T-helper 2 cell treated with Interferon-gamma antibody and Interleukin-4, amounts not matched to agents 5 μg/mL and 100 μg/mL, for 36 hours (primary cell): ENCODE measurements around the gene HES2.
"Not testable (repeated sequence)": the region's sequence is repeated elsewhere in the genome, so short reads cannot be mapped to it uniquely, and the experiment has no call there.

Source experiments
- DNase-seq: peaks from one replicate; pipeline ENCODE4 v3.0.0; 2021; ENCODE audit warnings: low spot score
- H3K27ac Mint-ChIP-seq: one replicate; pipeline ENCODE4 v1.8.0; 2021; ENCODE audit warnings: mild to moderate bottlenecking, mixed read lengths
- H3K27me3 Mint-ChIP-seq: one replicate; pipeline ENCODE4 v1.8.0; 2021; ENCODE audit warnings: low read depth, mixed read lengths
- H3K36me3 Mint-ChIP-seq: one replicate; pipeline ENCODE4 v1.8.0; 2021; ENCODE audit warnings: low read depth, mixed read lengths
- H3K4me1 Mint-ChIP-seq: one replicate; pipeline ENCODE4 v1.8.0; 2021; ENCODE audit warnings: low read depth, mixed read lengths
- H3K4me3 Mint-ChIP-seq: one replicate; pipeline ENCODE4 v1.8.0; 2022; ENCODE audit warnings: mild to moderate bottlenecking, moderate library complexity, mixed read lengths
- H3K9me3 Mint-ChIP-seq: one replicate; pipeline ENCODE4 v1.8.0; 2021; ENCODE audit warnings: mixed read lengths

Gene HES2

DNA sequence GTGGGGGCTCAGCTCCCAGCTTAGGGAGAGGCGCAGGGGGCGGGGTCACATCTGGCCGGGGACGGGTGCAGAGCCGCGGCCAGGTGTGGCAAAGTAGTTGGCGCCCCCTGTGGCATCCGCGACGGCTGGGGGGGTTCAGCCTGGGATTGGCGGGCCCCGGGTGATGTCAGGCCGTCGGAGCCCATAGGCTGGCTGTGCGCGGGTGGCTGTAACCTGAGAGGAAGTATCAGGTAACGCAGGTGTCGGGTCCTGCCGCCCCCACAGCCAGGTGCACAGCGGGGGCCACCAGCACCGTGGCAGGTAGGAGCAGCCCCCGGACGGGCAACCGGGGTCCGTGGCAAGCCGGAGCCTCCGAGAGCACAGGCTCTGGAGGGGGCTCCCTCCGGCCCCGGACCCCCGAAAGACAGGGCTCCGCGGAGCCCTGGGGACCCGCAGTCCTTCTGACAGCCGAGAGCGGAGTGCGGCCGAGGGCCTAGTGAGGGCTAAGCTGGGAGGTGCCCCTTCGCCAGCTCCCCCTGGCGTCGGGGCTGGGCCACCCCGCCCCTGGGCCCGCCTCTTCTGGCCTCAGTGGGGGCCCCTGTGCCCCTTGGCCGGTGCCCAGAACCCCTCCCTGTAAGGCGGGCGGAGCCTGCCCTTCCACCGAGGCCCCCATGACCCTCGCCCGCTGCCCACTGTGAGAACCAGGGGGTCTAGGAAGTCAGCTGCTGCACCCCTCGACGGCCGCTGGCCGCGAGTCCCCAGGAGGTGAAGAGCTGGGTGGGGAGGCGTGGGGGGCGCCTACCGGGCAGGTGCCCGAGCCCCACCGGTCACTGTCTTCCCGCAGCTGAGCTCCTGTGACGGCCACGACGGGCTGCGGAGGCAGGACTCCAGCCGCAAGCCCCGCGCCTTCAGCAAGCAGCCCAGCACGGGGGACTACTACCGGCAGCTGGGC, 28.4 kb upstream of the HES2 start:
- no peak overlapping the region for H3K27ac Mint-ChIP-seq
- H3K4me3 Mint-ChIP-seq = no peak overlapping the region
- H3K4me1 Mint-ChIP-seq = peaks cover 5% of the 10 kb centered on the region
- no peaks in the 10 kb centered on the region for H3K9me3 Mint-ChIP-seq
- no peak for DNase-seq
- peaks cover 56% of the 10 kb centered on the region for H3K27me3 Mint-ChIP-seq
- no peaks in the 10 kb centered on the region for H3K36me3 Mint-ChIP-seq

- Mint-ChIP-seq H3K27me3 (peaks cover 49% of the 10 kb centered on the region), H3K9me3 (no peaks in the 10 kb centered on the region), H3K4me3 (no peak overlapping the region)
Measured at GRCh38 chr1:6447016-6447817, 27.5 kb upstream of the HES2 start.

GRCh38 chr1:6446665-6447015, 26.9 kb upstream of the HES2 start:
- H3K4me3 Mint-ChIP-seq = no peak overlapping the region
- DNase-seq = no peak
- H3K27ac Mint-ChIP-seq = no peak overlapping the region
- H3K4me1 Mint-ChIP-seq = peaks cover 5% of the 10 kb centered on the region
- H3K9me3 Mint-ChIP-seq = no peaks in the 10 kb centered on the region
- no peaks in the 10 kb centered on the region for H3K36me3 Mint-ChIP-seq
- peaks cover 49% of the 10 kb centered on the region for H3K27me3 Mint-ChIP-seq

More at GRCh38 chr1:6447016-6447817, 27.5 kb upstream of the HES2 start:
- Mint-ChIP-seq H3K36me3 (no peaks in the 10 kb centered on the region), H3K4me1 (peaks cover 5% of the 10 kb centered on the region), H3K27ac (no peak overlapping the region)
- no peak for DNase-seq

DNA sequence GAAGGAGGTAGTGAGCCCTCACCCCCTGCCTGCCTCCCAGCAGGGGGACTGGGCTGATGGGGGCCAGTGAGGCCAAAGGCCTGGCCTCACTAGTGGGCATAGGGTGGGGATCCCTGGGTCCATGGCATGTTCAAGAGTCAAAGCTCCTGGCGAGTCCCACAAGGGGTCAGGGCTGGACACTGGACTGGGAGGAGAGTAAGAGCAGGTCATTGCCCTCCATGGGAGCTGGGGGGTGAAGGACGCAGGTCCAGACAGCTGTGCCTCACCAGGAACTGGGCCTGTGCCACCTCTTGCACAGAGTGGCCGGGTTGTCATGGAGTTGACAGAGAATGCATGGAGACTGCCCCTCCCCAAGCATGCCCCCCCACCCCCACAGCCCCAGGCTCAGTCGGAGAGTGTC, 26.2 kb upstream of the HES2 start:
- H3K4me1 Mint-ChIP-seq, H3K36me3 Mint-ChIP-seq, DNase-seq, H3K4me3 Mint-ChIP-seq, H3K9me3 Mint-ChIP-seq, H3K27ac Mint-ChIP-seq: not testable (repeated sequence)
- H3K27me3 Mint-ChIP-seq = peaks cover 54% of the 10 kb centered on the region

- no peak for DNase-seq
- no peaks in the 10 kb centered on the region for H3K36me3 Mint-ChIP-seq
- peaks cover 48% of the 10 kb centered on the region for H3K27me3 Mint-ChIP-seq
- no peak overlapping the region for H3K27ac Mint-ChIP-seq
- no peak overlapping the region for H3K4me3 Mint-ChIP-seq
- H3K9me3 Mint-ChIP-seq = no peaks in the 10 kb centered on the region
- peaks cover 7% of the 10 kb centered on the region for H3K4me1 Mint-ChIP-seq
Measured at GRCh38 chr1:6445062-6445763, 25.5 kb upstream of the HES2 start.

DNA sequence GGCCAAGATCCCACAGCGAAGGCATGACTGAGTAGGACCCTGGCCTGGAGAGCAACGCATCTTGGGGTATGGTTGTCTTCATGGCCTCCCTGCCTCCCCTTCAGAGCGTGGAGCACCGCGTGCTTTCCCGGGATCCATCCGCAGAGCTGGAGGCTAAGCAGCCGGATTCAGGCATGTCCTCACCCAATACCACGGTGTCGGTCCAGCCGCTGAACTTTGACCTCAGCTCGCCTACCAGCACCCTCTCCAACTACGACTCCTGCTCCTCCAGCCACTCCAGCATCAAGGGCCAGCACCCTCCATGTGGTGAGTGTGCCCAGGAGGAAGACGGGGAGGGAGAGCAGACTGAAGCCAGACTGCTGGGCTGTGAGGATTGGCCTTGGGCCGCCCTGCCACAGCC, 24.7 kb upstream of the HES2 start:
- Mint-ChIP-seq H3K27ac (no peak overlapping the region), H3K4me3 (no peak overlapping the region), H3K36me3 (no peaks in the 10 kb centered on the region), H3K27me3 (peaks cover 46% of the 10 kb centered on the region), H3K9me3 (no peaks in the 10 kb centered on the region), H3K4me1 (peaks cover 6% of the 10 kb centered on the region)
- no peak for DNase-seq

- peaks cover 1% of the 10 kb centered on the region for H3K4me1 Mint-ChIP-seq
- H3K9me3 Mint-ChIP-seq = no peaks in the 10 kb centered on the region
- H3K4me3 Mint-ChIP-seq = no peak overlapping the region
- H3K27me3 Mint-ChIP-seq = peaks cover 48% of the 10 kb centered on the region
- no peak for DNase-seq
- H3K36me3 Mint-ChIP-seq = no peaks in the 10 kb centered on the region
- H3K27ac Mint-ChIP-seq = no peak overlapping the region
Measured at GRCh38 chr1:6443339-6444115, 23.8 kb upstream of the HES2 start.

- H3K27me3 Mint-ChIP-seq = peaks cover 44% of the 10 kb centered on the region
- H3K27ac Mint-ChIP-seq = no peak overlapping the region
- no peaks in the 10 kb centered on the region for H3K9me3 Mint-ChIP-seq
- DNase-seq = no peak
- no peak overlapping the region for H3K4me3 Mint-ChIP-seq
- H3K4me1 Mint-ChIP-seq = peaks cover 5% of the 10 kb centered on the region
- H3K36me3 Mint-ChIP-seq = no peaks in the 10 kb centered on the region
Measured at GRCh38 chr1:6441586-6441985, 21.9 kb upstream of the HES2 start.

DNA sequence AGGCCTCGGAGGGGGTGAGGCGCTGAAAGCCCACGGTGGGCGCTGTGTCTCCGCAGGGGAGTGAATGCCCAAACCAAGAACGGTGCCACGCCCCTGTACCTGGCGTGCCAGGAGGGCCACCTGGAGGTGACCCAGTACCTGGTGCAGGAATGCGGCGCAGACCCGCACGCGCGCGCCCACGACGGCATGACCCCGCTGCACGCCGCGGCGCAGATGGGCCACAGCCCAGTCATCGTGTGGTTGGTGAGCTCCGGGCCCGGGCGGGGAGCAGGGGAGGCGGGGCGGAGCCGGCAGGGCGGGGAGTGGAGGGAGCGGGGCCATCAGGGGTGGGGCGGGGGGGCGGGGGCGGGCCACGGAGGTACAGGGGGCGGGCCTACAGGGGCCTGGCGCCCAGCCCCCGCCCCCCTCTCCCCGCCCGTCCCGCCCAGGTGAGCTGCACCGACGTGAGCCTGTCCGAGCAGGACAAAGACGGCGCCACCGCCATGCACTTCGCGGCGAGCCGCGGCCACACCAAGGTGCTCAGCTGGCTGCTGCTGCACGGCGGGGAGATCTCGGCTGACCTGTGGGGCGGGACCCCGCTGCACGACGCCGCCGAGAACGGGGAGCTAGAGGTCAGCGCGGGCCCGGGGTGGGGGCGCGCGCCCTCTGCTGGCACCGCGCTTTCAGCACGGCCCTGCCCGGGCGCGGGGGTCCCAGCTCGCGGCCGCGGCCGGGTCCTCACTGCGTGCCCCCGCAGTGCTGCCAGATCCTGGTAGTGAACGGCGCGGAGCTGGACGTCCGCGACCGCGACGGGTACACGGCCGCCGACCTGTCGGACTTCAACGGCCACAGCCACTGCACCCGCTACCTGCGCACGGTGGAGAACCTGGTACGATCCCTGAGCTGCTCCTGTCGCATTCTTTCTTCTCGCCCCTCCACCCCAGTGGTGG, 20.7 kb upstream of the HES2 start:
- DNase-seq = peak; percentile 69
- Mint-ChIP-seq H3K36me3 (no peaks in the 10 kb centered on the region), H3K4me1 (peaks cover 5% of the 10 kb centered on the region), H3K9me3 (no peaks in the 10 kb centered on the region), H3K27ac (no peak overlapping the region), H3K27me3 (peaks cover 39% of the 10 kb centered on the region), H3K4me3 (peak overlapping the region; percentile 51)

- no peaks in the 10 kb centered on the region for H3K36me3 Mint-ChIP-seq
- DNase-seq = peak; percentile 51
- H3K27me3 Mint-ChIP-seq = peaks cover 34% of the 10 kb centered on the region
- H3K9me3 Mint-ChIP-seq = no peaks in the 10 kb centered on the region
- no peak overlapping the region for H3K4me3 Mint-ChIP-seq
- H3K4me1 Mint-ChIP-seq = peaks cover 5% of the 10 kb centered on the region
- H3K27ac Mint-ChIP-seq = no peak overlapping the region
Measured at GRCh38 chr1:6438047-6438525, 18.4 kb upstream of the HES2 start.

GRCh38 chr1:6437012-6437700, 17.4 kb upstream of the HES2 start:
- not testable (repeated sequence) for DNase-seq, H3K4me3 Mint-ChIP-seq, H3K4me1 Mint-ChIP-seq, H3K36me3 Mint-ChIP-seq, H3K9me3 Mint-ChIP-seq, H3K27ac Mint-ChIP-seq
- H3K27me3 Mint-ChIP-seq = peaks cover 34% of the 10 kb centered on the region

DNA sequence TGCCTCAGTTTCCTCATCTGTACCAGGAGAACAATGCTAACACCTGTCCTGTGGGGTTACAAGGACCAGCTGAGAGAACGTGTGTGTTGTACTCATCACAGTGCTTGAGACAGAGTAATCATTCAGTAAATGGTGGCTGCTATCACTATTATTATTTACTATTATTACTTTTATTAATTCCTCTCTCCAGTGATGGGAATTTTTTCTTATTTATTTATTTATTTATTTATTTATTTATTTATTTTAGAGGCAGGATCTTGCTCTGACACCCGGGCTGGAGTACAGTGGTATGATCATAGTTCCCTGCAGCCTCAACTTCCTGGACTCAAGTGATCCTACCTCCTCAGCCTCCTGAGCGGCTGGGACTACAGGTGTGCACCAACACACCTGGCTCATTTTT, 16.6 kb upstream of the HES2 start:
- not testable (repeated sequence) for H3K9me3 Mint-ChIP-seq, DNase-seq, H3K36me3 Mint-ChIP-seq, H3K27ac Mint-ChIP-seq, H3K4me3 Mint-ChIP-seq, H3K4me1 Mint-ChIP-seq
- peaks cover 28% of the 10 kb centered on the region for H3K27me3 Mint-ChIP-seq
